GM12878 (cell line): ENCODE results near the gene HSPA12B. TPM values are rescaled to one million over a fixed set of nuclear protein-coding genes. Genes with fewer than 3 reads are reported as not detected.
A peak's percentile ranks its signal among the peaks of the same experiment; 100 is the strongest.

ENCODE experiments used
- ATAC-seq: fragments of 200-7000 bp; cut with Tn5 transposase; 3 replicates; pipeline ENCODE4 v1.9.1; 2020; ENCODE audit warnings: mild to moderate bottlenecking, moderate library complexity
- BruUV-seq: library from RNA; stranded (reverse); fragments of 400-500 nt; replicated peaks from 2 replicates; lab custom pipeline; 2021; lab: Mats Ljungman, UMichigan
- CTCF ChIA-PET: fragments of 300-600 bp; sonication (Branson Sonifier 250); formaldehyde crosslinking; extraction: SDS; loops from one replicate; lab custom pipeline; 2021; ENCODE audit warnings: inconsistent platforms; lab: Yijun Ruan, JAX
- POLR2A ChIA-PET: fragments of 350-600 bp; formaldehyde crosslinking; extraction: SDS; loops from one replicate; lab custom pipeline; 2021; ENCODE audit warnings: inconsistent platforms; lab: Charles Lee
- RAD21 ChIA-PET: fragments of 300-600 bp; sonication (Branson Sonifier 250); formaldehyde crosslinking; loops from one replicate; lab custom pipeline; 2023; ENCODE audit warnings: antibody characterized with exemption; ENCODE audit not compliant: unreplicated experiment; lab: Charles Lee
- SMC1A ChIA-PET: fragments of 300-600 bp; sonication (Branson Sonifier 250); formaldehyde crosslinking; loops from one replicate; lab custom pipeline; 2023; ENCODE audit not compliant: unreplicated experiment, uncharacterized antibody; lab: Charles Lee
- DNase-seq: peaks from one replicate; pipeline ENCODE4 v3.0.0-alpha.2; 2011; ENCODE audit warnings: low read depth, low spot score
- FAIRE-seq: peaks from 3 replicates; lab custom pipeline; 2011; peaks lifted over from hg19 to GRCh38; lab: Jason Lieb, UNC
- H2AFZ ChIP-seq: 2 replicates; pipeline ENCODE4 v1.6.0; 2011; ENCODE audit warnings: low read depth, low read length, control low read depth; ENCODE audit not compliant: control insufficient read depth
- H3K27ac ChIP-seq: 2 replicates; pipeline ENCODE4 v1.5.1; 2011; ENCODE audit warnings: control low read depth; ENCODE audit not compliant: control insufficient read depth, insufficient read depth
- H3K27me3 ChIP-seq, 2 experiments: replicated peaks in 1 of 2; 2 replicates each; pipeline versions ENCODE4 v1.6.0 to v1.6.1; 2011; ENCODE audit warnings: low read length in 1 of 2; ENCODE audit not compliant: control insufficient read depth in 2 of 2, insufficient read depth in 2 of 2
- H3K36me3 ChIP-seq, 2 experiments: 2 replicates each; pipeline ENCODE4 v1.5.1; 2011; ENCODE audit warnings: low read length in 1 of 2; ENCODE audit not compliant: control insufficient read depth in 2 of 2, insufficient read depth in 2 of 2
- H3K4me1 ChIP-seq: 2 replicates; pipeline ENCODE4 v1.6.1; 2011; ENCODE audit warnings: mild to moderate bottlenecking, low read length, moderate library complexity, mixed read lengths; ENCODE audit not compliant: control insufficient read depth, insufficient read depth
- H3K4me2 ChIP-seq: 2 replicates; pipeline ENCODE4 v1.6.0; 2011; ENCODE audit warnings: control low read depth; ENCODE audit not compliant: control insufficient read depth, insufficient read depth
- H3K4me3 ChIP-seq: fragments of 200-600 bp; sonication (generic); 2 replicates; pipeline ENCODE4 v1.5.1; 2016
- H3K79me2 ChIP-seq: 2 replicates; pipeline ENCODE4 v1.6.0; 2011; ENCODE audit warnings: low read length; ENCODE audit not compliant: control insufficient read depth, insufficient read depth
- H3K9ac ChIP-seq: 2 replicates; pipeline ENCODE4 v1.8.0; 2011; ENCODE audit warnings: low read length, control low read depth, mixed read lengths; ENCODE audit not compliant: control insufficient read depth, insufficient read depth
- H3K9me3 ChIP-seq: replicated peaks from 3 replicates; pipeline ENCODE4 v1.5.1; 2011; ENCODE audit warnings: mild to moderate bottlenecking, low read length; ENCODE audit not compliant: control insufficient read depth, insufficient read depth
- H4K20me1 ChIP-seq: 2 replicates; pipeline ENCODE4 v1.6.0; 2011; ENCODE audit not compliant: control insufficient read depth, insufficient read depth
- FOXK2 ChIP-seq: fragments of 450-650 bp; IDR thresholded peaks from 2 replicates; pipeline ENCODE4 v1.6.1; 2017; ENCODE audit warnings: mild to moderate bottlenecking, moderate library complexity
- IKZF1 ChIP-seq: fragments of 450-650 bp; conservative IDR thresholded peaks from 2 replicates; pipeline ENCODE4 v1.6.1; 2017; ENCODE audit warnings: antibody characterized with exemption, mild to moderate bottlenecking
- IKZF2 ChIP-seq, 2 experiments: fragments of 450-650 bp; IDR thresholded peaks; 2 replicates each; pipeline ENCODE4 v1.6.1; 2017; ENCODE audit warnings: mild to moderate bottlenecking in 2 of 2, moderate library complexity in 2 of 2
- NFYB ChIP-seq: IDR thresholded peaks from 2 replicates; pipeline ENCODE4 v1.6.1; 2011; ENCODE audit warnings: low read depth, mild to moderate bottlenecking, low read length, improper control_type of control experiment, moderate library complexity; ENCODE audit not compliant: insufficient read depth
- NKRF ChIP-seq: fragments of 450-650 bp; conservative IDR thresholded peaks from 2 replicates; pipeline ENCODE4 v1.6.1; 2017; ENCODE audit warnings: mild to moderate bottlenecking, moderate library complexity
- NR2C1 ChIP-seq: fragments of 450-650 bp; IDR thresholded peaks from 2 replicates; pipeline ENCODE4 v1.6.1; 2017; ENCODE audit warnings: antibody characterized with exemption, mild to moderate bottlenecking, moderate library complexity
- RCOR1 ChIP-seq: conservative IDR thresholded peaks from 2 replicates; pipeline ENCODE4 v1.6.1; 2012; ENCODE audit warnings: low read depth, low read length, improper control_type of control experiment
- RELB ChIP-seq: fragments of 450-650 bp; IDR thresholded peaks from 2 replicates; pipeline ENCODE4 v1.6.1; 2017; ENCODE audit warnings: low read depth, mild to moderate bottlenecking, moderate library complexity
- RUNX3 ChIP-seq: IDR thresholded peaks from 2 replicates; pipeline ENCODE4 v1.6.1; 2012; ENCODE audit warnings: low read length, inconsistent platforms
- TBL1XR1 ChIP-seq: IDR thresholded peaks from 2 replicates; pipeline ENCODE4 v1.6.1; 2012; ENCODE audit warnings: low read depth, low read length, improper control_type of control experiment
- ZNF384 ChIP-seq: IDR thresholded peaks from 2 replicates; pipeline ENCODE4 v1.6.1; 2012; ENCODE audit warnings: low read depth, mild to moderate bottlenecking, low read length, improper control_type of control experiment, borderline replicate concordance
- WGBS: methylation state at CpG from one replicate; pipeline ENCODE4 v1.1.6; 2016; ENCODE audit warnings: low lambda C conversion rate; ENCODE audit not compliant: insufficient replicate concordance, insufficient coverage; ENCODE audit errors: missing lambda C conversion rate; 5-methylcytosine and 5-hydroxymethylcytosine counted together
- in situ Hi-C: fragments of 300-500 bp; cut with MboI; formaldehyde crosslinking; loops from 9 replicates; pipeline ENCODE4 v1.14.3; 2018; ENCODE audit warnings: mixed read lengths
- intact Hi-C: fragments of 100-400 bp; cut with micrococcal nuclease; formaldehyde crosslinking; loops from one replicate; pipeline ENCODE4 v1.14.2; 2022; ENCODE audit not compliant: unreplicated experiment
- polyA plus RNA-seq, 11 experiments: library from polyadenylated mRNA; depleted of rRNA in 4 of 11; unstranded in 6 of 11; stranded (reverse) in 5 of 11; fragments of >200 nt; fragmentation: Nextera tagmentation in 4 of 11; fragmentation: Illumina TruSeq in 1 of 11; extraction: Ambion mirVana in 4 of 11; extraction: Trizol in 1 of 11; gene quantifications; 1 replicate in 1 of 11; 2 replicates in 10 of 11; pipeline versions ENCODE4 v1.2.1 to v1.2.3, GENCODE V29; 2011 to 2016; ENCODE audit warnings: inconsistent platforms in 2 of 11, missing spikeins in 2 of 11, low read depth in 1 of 11
- total RNA-seq, 4 experiments: library from RNA; depleted of rRNA in 3 of 4; stranded (reverse); fragments of >200 nt in 3 of 4; fragmentation: Illumina TruSeq in 1 of 4; extraction: Trizol in 1 of 4; gene quantifications; 2 replicates each; pipeline versions ENCODE4 v1.2.1 to v1.2.3, GENCODE V29; 2013 to 2021

HSPA12B gene
- total and polyA plus RNA-seq, 10 of the 15 experiments (the other 5 are each of a cell fraction or from before 2014, with no cell fraction given), result 0.08 TPM; not detected in 9

GRCh38 chr20:3797592-3798372 is 65.3 kb downstream of the HSPA12B start:
- ATAC-seq, result peak; percentile 7
- no peak overlapping the region for H2AFZ ChIP-seq
- SMC1A ChIA-PET, result no interaction called here

More at GRCh38 chr20:3797592-3798372, 65.3 kb downstream of the HSPA12B start:
- Histone ChIP-seq H3K27ac (peak overlapping the region; percentile 62), H4K20me1 (no peaks in the 10 kb centered on the region)
- FAIRE-seq, result peak; percentile 31
- TF ChIP-seq NKRF, result 0 out of 2 replicates have a peak, but pooled peaks have one; percentile 18
- peak; percentile 51 for TF ChIP-seq RUNX3
- TF ChIP-seq ZNF384, result peak; percentile 83
- no peak for TF ChIP-seq RCOR1
- TF ChIP-seq FOXK2, result peak; percentile 29; the same call in 1 of the 2 replicates
- 0 out of 2 replicates have a peak, but pooled peaks have one; percentile 33 for TF ChIP-seq RELB
- no peak for TF ChIP-seq TBL1XR1
- 0 out of 2 replicates have a peak, but pooled peaks have one; percentile 43 for TF ChIP-seq IKZF1
- TF ChIP-seq NR2C1, result no peak
- 0 out of 4 replicates have a peak, but pooled peaks of 1 of the 2 experiments have one; percentile 49 for TF ChIP-seq IKZF2 (IDR thresholded peaks at IDR 0.05)
- 0 out of 2 replicates have a peak, but pooled peaks have one; percentile 17 for TF ChIP-seq NFYB
- TF ChIP-seq, all 136 proteins: peak for 8
- Histone ChIP-seq H3K79me2 (peaks cover 18% of the 10 kb centered on the region), H3K9ac (peak overlapping the region; percentile 68), H3K36me3 (peaks cover 5 to 13% of the 10 kb centered on the region in 2 experiments), H3K4me3 (peak overlapping the region; percentile 77), H3K4me1 (peaks cover 43% of the 10 kb centered on the region), H3K9me3 (no peaks in the 10 kb centered on the region), H3K27me3 (no peaks in the 10 kb centered on the region), H3K4me2 (peak overlapping the region; percentile 85)
- intact Hi-C loops (loop anchor here (2.0 to 5.0 kb wide), 2 partner anchors 23 to 110 kb away; partner anchors contain the start of gene AP5S1), in situ Hi-C loops (no loop called here)
- DNase-seq, result no peak
- 13% methylated on average over 10 of the region's 19 CpGs for WGBS
- ChIA-PET CTCF (interaction anchor here (0.6 to 3.8 kb wide), 3 partner anchors 9 to 81 kb away, joined by 3 to 33 read pairs (median 3); partner anchors contain the start of gene AP5S1), RAD21 (interaction anchor here (0.7 kb wide), 1 partner anchor 11 kb away, joined by 6 read pairs; the partner anchor contains the start of gene CENPB), POLR2A (interaction anchor here (0.7 to 1.0 kb wide), 4 partner anchors 15 to 502 kb away, joined by 4 to 6 read pairs (median 6); no protein-coding TSS in a partner anchor)
- no TSS peak for BruUV-seq
